Colonic mucosa (tissue), 4 donors: ENCODE results near the gene ZFPM1. TPM values are rescaled to one million over a fixed set of nuclear protein-coding genes. Genes with fewer than 3 reads are reported as not detected.
"Not testable (repeated sequence)": the region's sequence is repeated elsewhere in the genome, so short reads cannot be mapped to it uniquely, and the experiment has no call there.

Experiments used
- DNase-seq: peaks from one replicate; pipeline ENCODE4 v3.0.0-alpha.2; 2020
- H3K27ac ChIP-seq: fragments of 200-600 bp; one replicate; pipeline ENCODE4 v1.8.0; 2021
- H3K27me3 ChIP-seq: fragments of 200-600 bp; one replicate; pipeline ENCODE4 v1.8.0; 2021
- H3K36me3 ChIP-seq: fragments of 200-600 bp; one replicate; pipeline ENCODE4 v1.8.0; 2021
- H3K4me1 ChIP-seq: fragments of 200-600 bp; one replicate; pipeline ENCODE4 v1.8.0; 2021; ENCODE audit warnings: mild to moderate bottlenecking
- H3K4me3 ChIP-seq: fragments of 200-600 bp; one replicate; pipeline ENCODE4 v1.8.0; 2021
- H3K9ac ChIP-seq, 2 donors: one replicate each; pipeline ENCODE4 v1.7.0; 2013; ENCODE audit warnings: control low read depth in 2 of 2, low read depth in 2 of 2, low read length in 2 of 2
- H3K9me3 ChIP-seq: fragments of 200-600 bp; one replicate; pipeline ENCODE4 v1.8.0; 2021
- CTCF ChIP-seq: fragments of 200-600 bp; IDR thresholded peaks from one replicate; pipeline ENCODE4 v1.8.0; 2022; ENCODE audit warnings: antibody characterized with exemption, mild to moderate bottlenecking
- intact Hi-C: fragments of 100-400 bp; cut with DNase I; formaldehyde crosslinking; loops from one replicate; pipeline ENCODE4 v1.14.1; 2022
- total RNA-seq, 2 donors: library from RNA; stranded (reverse); fragmentation: NEBNext Ultra II Directional in 1 of 2; extraction: Animal tissue kit (Norgen Biotek cat#: 25700) in 1 of 2; gene quantifications; one replicate each; pipeline ENCODE4 v1.2.1, GENCODE V29; 2021
- donor health status: healthy.
- donor health status: DM: no; HTN: no; CAD: no.
- donor health status: DM: no; HTN: no; CAD: no.

ZFPM1 gene
- total RNA-seq, 2 donors from 2014 or later, result 6.6 to 12.5 TPM

- Histone ChIP-seq H3K27me3 (no peaks in the 10 kb centered on the region), H3K27ac (no peak overlapping the region), H3K4me3 (no peak overlapping the region), H3K4me1 (no peaks in the 10 kb centered on the region), H3K9ac (no peak overlapping the region), H3K36me3 (no peaks in the 10 kb centered on the region), H3K9me3 (no peaks in the 10 kb centered on the region)
- no peak for TF ChIP-seq CTCF
- intact Hi-C loops, result no loop called here
- no peak for DNase-seq
Observed at GRCh38 chr16:88469615-88470395, 16.7 kb downstream of the ZFPM1 start.

GRCh38 chr16:88470396-88470680 lies 17.3 kb downstream of the ZFPM1 start:
- H3K36me3 ChIP-seq, H3K9ac ChIP-seq, DNase-seq, H3K27ac ChIP-seq, intact Hi-C loops, H3K4me3 ChIP-seq, H3K4me1 ChIP-seq, H3K9me3 ChIP-seq, H3K27me3 ChIP-seq: not testable (repeated sequence)

- H3K4me3 ChIP-seq, H3K27ac ChIP-seq, H3K27me3 ChIP-seq, H3K36me3 ChIP-seq, intact Hi-C loops, H3K9ac ChIP-seq, DNase-seq, H3K4me1 ChIP-seq, H3K9me3 ChIP-seq: not testable (repeated sequence)
Observed at GRCh38 chr16:88470696-88471095, 17.6 kb downstream of the ZFPM1 start.

- Histone ChIP-seq H3K9ac (no peak overlapping the region), H3K4me3 (no peak overlapping the region), H3K4me1 (no peaks in the 10 kb centered on the region), H3K36me3 (no peaks in the 10 kb centered on the region), H3K27ac (no peak overlapping the region), H3K9me3 (no peaks in the 10 kb centered on the region), H3K27me3 (no peaks in the 10 kb centered on the region)
- DNase-seq, result no peak
- intact Hi-C loops, result no loop called here
- no peak for TF ChIP-seq CTCF
Observed at GRCh38 chr16:88471115-88471514, 18.0 kb downstream of the ZFPM1 start.

GRCh38 chr16:88471575-88471974 lies 18.5 kb downstream of the ZFPM1 start:
- Histone ChIP-seq H3K36me3 (no peaks in the 10 kb centered on the region), H3K4me3 (no peak overlapping the region), H3K27ac (no peak overlapping the region), H3K9ac (no peak overlapping the region), H3K27me3 (no peaks in the 10 kb centered on the region), H3K9me3 (no peaks in the 10 kb centered on the region), H3K4me1 (no peaks in the 10 kb centered on the region)
- TF ChIP-seq CTCF, result no peak
- intact Hi-C loops, result no loop called here
- DNase-seq, result no peak

GRCh38 chr16:88472069-88472468 lies 19.0 kb downstream of the ZFPM1 start:
- no peaks in the 10 kb centered on the region for H3K36me3 ChIP-seq
- H3K4me1 ChIP-seq, result no peaks in the 10 kb centered on the region
- H3K4me3 ChIP-seq, result no peak overlapping the region
- intact Hi-C loops, result no loop called here
- no peak overlapping the region for H3K27ac ChIP-seq
- no peaks in the 10 kb centered on the region for H3K27me3 ChIP-seq
- no peak for DNase-seq
- H3K9ac ChIP-seq, result no peak overlapping the region
- no peaks in the 10 kb centered on the region for H3K9me3 ChIP-seq
- TF ChIP-seq CTCF, result no peak
